HFF-Myc (cell line): ENCODE results near the gene CEP135.
"Not testable (repeated sequence)": the region's sequence is repeated elsewhere in the genome, so short reads cannot be mapped to it uniquely, and the experiment has no call there.

Source experiments
- DNase-seq: peaks from one replicate; pipeline ENCODE4 v3.0.0-alpha.2; 2011; ENCODE audit warnings: low read depth; ENCODE audit errors: extremely low read depth
- H3K4me3 ChIP-seq: replicated peaks from 2 replicates; pipeline ENCODE4 v1.5.1; 2011; ENCODE audit warnings: low read depth, mild to moderate bottlenecking, control low read depth, low read length
- TF ChIP-seq, protein P1 (sequence below): IDR thresholded peaks from 2 replicates; pipeline ENCODE4 v1.5.1; 2012; ENCODE audit warnings: mild to moderate bottlenecking, low read depth, low read length, control low read depth; ENCODE audit errors: missing control alignments

CEP135 gene

GRCh38 chr4:55951191-55951922 is 2.6 kb downstream of the CEP135 start:
- TF ChIP-seq, protein P1, sequence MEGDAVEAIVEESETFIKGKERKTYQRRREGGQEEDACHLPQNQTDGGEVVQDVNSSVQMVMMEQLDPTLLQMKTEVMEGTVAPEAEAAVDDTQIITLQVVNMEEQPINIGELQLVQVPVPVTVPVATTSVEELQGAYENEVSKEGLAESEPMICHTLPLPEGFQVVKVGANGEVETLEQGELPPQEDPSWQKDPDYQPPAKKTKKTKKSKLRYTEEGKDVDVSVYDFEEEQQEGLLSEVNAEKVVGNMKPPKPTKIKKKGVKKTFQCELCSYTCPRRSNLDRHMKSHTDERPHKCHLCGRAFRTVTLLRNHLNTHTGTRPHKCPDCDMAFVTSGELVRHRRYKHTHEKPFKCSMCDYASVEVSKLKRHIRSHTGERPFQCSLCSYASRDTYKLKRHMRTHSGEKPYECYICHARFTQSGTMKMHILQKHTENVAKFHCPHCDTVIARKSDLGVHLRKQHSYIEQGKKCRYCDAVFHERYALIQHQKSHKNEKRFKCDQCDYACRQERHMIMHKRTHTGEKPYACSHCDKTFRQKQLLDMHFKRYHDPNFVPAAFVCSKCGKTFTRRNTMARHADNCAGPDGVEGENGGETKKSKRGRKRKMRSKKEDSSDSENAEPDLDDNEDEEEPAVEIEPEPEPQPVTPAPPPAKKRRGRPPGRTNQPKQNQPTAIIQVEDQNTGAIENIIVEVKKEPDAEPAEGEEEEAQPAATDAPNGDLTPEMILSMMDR: no peak
- H3K4me3 ChIP-seq: no peak overlapping the region
- no peak for DNase-seq

DNA sequence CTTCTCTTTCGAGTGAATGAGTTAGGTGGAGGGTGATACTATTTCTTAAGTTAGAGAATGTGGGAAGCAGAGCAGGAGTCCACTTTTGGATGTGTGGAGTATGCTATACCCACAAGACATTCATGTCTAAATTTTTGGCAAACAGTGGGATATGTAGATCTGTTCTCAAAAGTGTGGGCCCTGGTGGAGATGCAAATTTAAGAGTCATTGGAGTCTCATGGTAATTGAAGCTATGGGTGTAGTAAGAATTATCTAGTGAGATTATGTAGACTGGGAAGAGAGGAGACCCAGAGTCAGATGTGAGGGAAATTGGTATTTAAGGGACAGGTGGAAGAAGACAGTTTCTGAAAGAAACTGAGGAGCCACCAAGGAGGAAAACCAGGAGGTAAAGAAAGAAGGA is 7.0 kb downstream of the CEP135 start:
- no peak for DNase-seq
- H3K4me3 ChIP-seq: no peak overlapping the region
- TF ChIP-seq, protein P1: no peak

DNA sequence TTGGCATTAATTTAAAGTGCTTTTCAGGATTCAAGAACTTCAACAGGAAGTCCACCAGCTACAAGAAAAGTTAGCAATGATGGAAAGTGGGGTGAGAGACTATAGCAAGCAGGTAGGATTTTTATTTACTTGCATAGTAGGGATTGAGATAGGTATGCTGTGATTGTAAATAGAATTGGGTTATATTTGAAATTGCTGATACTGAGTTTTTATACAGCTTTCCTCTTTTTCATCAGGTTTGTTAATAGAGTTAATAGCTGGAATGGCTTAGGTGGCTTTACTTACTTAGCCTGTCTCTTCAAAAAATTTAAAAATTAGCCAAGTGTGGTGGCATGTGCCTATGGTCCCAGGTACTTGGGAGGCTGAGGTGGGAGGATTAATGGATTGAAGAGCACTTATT is 10.9 kb downstream of the CEP135 start:
- TF ChIP-seq, protein P1: no peak
- H3K4me3 ChIP-seq: no peak overlapping the region
- DNase-seq: no peak

GRCh38 chr4:55964046-55964445 is 15.3 kb downstream of the CEP135 start:
- DNase-seq: no peak
- TF ChIP-seq, protein P1: no peak

GRCh38 chr4:55965585-55965984 is 16.8 kb downstream of the CEP135 start:
- TF ChIP-seq, protein P1: no peak
- no peak overlapping the region for H3K4me3 ChIP-seq
- no peak for DNase-seq

More at GRCh38 chr4:55964046-55964445, 15.3 kb downstream of the CEP135 start:
- no peak overlapping the region for H3K4me3 ChIP-seq

- DNase-seq, H3K4me3 ChIP-seq: not testable (repeated sequence)
These were observed 17.6 kb downstream of the CEP135 start for GRCh38 chr4:55966324-55966723.

GRCh38 chr4:55967376-55967775 is 18.6 kb downstream of the CEP135 start:
- DNase-seq: no peak
- TF ChIP-seq, protein P1: no peak
- no peak overlapping the region for H3K4me3 ChIP-seq
